Fibroblast of skin of right quadriceps (primary cell): ENCODE results near the gene EVL.

Source experiments
- DNase-seq: peaks from one replicate; pipeline ENCODE4 v3.0.0-alpha.2; 2013

EVL gene

DNA sequence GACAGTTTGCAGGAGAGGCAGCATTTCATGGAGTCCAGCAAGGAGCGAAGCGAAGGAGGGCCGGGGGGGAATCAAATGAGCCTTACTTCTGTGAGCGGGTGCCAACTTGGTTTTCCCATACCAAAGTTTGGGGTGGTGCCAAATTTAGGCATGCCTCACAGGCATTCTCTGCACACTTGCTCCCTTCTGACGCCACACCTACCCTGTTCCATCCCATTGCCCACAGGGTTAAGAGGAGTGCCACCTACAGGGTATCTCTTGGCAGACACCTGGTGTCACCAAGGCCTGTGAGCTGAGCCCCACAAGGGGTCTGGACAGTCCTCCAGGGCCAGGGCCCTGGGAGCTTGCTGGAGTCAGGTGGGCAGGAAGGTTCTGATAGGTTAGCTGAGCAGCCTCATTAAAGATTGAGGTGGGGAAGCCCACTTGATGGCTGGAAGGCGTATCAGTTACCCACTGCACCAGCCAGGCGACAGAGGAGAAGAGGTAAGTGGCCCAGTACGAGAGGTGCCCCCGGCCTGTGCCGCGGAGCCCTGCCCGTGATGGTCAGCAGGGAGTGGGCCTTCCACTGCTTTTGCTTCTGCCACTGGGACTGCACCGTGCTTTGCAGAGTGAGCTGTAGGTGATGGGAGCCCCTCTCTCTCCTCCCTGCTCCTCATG, 49.0 kb downstream of the EVL start:
- no peak for DNase-seq

DNA sequence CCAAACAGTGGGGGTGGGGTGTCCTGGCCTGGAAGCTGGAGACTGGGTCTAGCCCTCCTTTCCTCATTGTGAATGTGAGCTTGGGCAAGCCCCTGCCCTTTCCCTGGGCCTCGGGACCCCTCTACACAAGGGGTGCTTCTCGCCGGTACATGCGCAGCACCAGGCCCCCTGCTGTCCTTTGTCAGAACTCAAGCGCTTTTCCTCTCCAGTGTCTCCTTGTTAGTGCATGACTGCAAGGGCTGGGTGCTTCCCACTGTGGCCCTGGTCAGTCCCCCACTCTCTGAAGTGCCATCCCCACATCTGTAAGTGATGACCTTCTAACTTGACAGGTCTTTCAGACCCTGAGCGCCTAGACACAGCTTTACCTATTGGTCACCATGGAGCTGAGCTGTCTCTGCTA, 50.0 kb downstream of the EVL start:
- no peak for DNase-seq

DNA sequence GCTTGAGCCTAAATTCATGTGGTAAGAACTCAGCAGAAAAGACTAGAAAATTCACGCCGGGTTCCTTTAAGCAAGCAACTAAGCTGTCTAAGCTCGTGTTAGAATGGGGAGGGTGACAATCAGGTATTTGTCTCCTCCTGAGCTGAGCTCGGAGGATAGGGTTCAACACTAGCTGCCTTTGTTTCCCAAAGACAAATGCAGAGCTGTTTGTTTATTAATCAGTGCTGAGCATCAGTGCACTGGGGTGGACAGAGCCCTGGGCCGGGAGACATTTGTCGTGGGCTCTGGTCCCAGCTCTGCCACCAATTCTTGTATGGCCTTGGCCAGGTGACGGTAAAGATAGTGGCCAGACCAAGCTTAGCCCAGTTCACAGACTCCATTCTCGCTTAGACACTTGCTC, 50.5 kb downstream of the EVL start:
- no peak for DNase-seq

DNA sequence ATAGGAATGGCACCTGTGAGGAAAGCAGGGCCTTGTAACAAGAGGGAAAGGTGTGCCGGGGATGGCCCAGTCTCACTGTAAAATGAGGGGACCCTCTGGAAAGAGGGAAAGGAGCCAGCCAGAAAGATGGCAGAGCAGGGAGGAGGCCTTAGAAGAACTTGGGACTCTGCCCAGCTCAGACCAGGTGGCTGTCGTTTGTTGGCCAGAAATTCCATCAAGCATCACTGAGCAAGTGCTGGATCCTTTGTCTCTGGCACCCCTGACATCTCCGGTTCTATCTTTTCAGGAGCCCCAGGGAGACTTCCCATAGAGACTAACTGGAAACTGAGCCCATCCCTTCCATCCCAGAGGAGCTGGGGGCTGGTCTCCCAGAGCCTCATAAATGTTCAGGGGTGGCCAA, 50.9 kb downstream of the EVL start:
- DNase-seq, result no peak

DNA sequence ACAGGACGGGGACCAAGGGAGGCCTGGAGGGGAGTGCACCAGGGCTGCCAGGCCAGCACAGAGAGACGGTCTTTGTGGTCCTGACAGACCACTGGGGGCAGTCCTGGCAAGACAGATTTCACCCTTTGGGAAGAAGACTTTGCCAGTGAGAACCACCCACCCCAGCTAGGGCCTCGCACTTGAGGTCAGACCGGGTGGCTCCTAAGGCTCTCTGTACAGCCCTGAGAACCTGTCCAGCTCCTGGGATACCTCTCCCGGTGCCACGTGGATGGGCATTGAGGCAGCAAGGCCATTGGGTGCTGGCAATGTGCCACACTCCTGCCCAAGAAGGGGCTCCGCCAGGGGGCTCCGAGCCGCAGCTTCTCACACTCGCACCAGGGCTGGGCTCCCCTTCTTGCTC, 51.8 kb downstream of the EVL start:
- no peak for DNase-seq

DNA sequence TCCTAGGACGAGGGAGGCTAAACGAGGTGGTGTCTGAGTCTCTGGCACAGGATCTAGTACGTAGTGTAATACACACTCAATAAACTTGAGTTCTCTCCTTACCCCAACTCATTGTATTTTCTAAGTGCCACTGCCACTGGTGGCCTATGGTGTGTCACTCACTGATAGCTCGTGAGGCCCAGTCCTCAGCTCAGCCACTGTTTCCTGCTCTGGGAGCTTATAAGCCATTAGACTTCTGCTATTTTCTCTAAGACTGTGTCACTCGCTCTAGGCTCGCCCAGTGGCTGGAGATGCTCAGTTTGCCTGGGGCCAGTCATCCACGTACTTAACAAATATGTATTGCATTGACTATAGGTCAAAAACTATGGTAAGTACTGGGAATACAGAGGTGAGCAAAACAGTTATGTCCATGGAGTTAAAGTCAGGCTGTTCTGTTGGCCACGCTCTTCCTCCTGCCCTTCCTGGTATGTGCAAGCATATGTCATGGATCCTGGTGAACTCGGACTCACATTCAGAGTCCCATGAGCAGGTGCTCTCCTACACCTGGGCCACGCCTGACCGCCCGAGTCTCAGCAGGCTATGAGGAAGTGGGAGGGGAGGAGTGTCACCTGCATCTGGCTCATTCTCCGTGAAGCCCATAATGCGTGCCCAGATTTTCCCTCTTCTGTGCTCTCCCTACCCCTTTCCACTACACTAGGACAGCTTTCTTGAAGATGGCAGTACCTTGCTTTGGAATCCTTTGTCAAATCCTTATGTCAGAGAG, 52.6 kb downstream of the EVL start:
- DNase-seq, result no peak

DNA sequence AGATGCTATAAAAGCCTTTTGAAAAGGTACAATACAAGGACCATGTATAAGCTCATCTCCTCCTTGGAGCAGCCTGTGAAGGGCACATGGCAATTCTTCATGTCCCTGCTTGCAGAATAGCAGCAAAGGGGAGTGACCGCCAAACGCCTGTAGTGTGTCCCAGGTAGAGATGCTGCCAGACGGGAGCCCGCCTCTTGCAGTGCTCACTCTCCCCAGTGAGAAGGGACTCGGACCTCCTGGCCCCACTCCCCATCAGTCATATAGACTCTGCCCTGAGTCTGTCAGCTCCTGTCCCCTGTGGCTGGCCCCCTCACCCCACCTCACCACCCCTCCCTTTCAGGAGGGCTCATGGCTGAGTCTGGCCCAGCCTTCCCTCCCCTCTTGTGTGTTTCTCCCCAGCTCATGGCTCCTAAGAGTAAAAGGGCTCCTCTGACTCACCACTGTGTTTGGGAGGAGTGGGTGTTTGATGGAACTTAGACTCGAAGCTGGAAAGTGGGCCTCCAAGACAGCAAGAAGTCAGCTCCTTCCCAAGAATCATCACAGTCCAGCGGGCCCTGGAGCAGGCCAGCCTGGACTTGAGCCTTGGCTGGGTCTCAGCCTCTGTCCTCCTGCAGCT, 53.3 kb downstream of the EVL start:
- DNase-seq, result no peak

DNA sequence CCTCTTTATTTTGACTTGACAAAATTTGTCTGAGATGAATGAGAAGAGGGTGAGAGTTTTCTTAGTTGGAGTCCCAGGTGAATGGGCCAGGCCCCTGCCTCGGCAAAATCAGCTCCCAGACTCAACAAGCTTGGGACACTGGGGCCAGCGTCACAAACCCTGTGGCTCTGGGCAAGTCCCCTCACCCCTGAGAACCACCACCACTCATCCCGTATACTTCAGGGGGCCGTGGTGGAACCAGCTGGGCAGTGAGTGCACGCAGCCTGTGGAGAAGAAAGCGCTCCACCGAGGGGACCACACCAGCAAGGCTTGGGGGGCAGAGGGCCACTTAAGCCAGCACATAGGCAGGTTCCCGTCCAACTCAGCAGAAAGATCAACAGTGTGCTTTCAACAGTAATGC, 54.0 kb downstream of the EVL start:
- DNase-seq, result no peak

DNA sequence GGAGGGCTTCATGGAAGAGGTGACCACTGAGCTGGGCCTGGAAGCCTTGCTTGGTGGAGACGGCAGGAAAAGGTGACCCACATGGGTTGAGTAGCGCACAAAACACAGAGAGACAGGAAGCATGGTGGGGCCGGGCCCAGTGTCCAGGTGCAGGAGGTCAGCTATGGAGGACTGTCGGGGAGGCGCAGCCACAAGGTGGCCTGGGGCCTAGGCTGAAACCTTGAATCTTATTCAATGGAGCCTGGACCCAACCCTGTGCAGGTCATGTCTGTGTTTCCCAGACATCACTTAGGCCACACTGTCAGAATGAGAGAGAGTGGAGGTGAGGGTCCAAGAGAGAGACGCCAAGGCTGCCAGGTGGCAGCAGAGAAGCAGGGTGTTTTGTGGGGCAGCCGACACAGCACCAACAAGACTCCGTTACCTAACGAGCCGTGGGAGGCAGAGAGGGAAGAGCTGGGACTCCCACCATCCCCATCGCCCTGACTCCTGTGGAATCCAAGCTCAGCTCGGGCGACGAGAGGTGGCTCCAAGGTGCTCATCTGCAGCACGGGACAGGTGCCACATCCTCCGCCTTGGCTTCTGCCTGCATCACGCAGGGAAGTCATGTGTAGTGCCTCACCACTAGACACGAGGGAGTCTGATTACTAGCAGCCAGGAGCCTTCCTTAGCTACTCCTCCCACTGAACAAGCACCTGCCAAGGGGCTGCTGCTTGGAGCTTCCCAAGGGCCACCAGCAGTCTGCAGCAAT, 55.5 kb downstream of the EVL start:
- DNase-seq, result no peak

DNA sequence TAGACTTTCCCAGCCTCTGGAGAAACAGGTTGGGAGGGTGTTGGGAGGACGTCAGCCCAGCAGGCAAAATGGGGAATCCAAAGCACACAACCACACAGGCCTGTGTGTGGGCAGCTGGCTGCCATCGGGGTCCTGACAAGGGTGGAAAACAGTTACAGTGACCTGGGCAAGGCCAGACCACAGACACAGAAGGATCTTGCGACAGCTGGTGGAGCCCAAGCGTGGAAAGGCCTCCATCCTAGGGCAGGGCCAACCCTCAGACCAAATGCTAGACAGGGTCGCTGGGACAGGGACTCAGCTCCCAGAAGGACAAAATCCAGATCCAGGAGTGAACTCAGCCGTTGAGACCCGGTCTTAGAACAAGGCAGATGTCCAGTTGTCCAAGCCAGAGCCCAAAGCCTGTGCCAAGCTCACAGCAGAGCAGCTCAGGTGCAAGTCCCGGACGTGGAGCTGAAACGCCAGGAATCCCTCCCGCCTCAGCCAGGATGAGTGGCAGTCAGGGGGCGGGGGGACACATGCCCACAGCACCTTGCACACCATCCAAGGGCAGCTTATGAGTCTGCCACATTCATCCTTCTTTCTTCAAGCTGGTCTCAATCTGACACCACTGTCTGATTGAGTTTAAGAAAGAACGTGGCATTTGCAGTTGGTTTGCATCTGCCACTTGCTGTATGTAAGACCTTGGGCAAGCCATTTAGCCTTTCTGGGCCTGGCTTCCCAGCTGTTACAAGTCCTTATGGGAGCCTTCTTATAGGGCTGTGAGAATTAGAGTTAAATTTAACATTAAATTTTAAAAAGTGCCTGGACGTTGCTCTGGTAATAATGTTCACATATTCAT, 56.6 kb downstream of the EVL start:
- DNase-seq, result no peak

DNA sequence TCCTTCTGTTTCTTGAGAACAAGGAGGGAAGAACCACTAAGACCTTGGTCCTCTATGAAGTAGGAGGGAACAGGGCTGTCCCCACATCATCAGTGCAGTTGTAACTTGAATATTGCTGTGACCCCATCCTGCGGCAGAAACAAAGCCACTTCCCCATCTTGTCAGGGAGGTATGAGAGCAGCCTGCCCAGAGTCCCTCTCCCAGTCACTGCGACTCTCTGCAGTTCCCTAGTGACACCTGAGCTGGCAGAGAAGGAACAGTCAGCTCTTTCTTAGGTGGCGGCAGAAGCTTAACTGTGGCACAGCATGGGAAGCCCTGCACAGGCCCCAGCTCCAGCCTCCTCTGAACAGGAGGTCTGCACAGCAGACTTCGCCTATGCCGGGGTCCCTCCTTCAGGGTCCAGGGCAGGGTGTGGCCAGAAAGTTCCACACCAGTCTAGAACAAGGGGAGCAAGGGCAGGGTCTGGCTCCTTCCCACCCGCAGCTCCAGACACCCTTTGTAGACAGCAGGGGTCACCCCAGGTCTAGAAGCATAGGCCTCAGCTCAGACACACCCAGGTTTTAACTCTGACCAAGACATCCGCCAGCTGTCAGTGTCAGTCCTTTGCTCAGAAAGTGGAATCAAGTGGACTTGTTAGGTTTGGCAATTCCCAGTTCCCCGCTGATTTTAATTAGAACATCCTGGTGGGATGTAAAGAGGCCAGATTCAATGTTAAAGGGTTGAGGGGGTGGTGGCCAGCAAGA, 57.4 kb downstream of the EVL start:
- no peak for DNase-seq

DNA sequence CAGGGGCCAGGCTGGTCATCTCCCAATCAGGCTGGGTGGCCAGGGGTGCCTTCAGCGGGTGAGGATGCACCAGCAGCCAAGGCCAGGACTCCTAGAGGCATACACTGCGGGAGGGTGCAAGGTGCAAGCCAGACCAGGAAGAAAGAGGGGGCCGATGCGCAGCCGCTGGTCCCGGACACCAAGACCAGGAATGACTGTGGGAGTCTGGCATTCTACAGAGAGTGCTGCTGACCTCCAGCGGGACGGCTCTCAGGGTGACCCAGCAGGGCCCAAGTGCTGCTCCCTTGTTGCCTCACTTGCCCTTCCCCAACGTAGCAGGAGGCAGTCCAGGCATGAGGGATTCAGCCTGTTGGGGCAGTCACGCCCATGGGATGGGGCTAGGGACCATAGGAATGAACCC, 58.4 kb downstream of the EVL start:
- DNase-seq, result no peak

DNA sequence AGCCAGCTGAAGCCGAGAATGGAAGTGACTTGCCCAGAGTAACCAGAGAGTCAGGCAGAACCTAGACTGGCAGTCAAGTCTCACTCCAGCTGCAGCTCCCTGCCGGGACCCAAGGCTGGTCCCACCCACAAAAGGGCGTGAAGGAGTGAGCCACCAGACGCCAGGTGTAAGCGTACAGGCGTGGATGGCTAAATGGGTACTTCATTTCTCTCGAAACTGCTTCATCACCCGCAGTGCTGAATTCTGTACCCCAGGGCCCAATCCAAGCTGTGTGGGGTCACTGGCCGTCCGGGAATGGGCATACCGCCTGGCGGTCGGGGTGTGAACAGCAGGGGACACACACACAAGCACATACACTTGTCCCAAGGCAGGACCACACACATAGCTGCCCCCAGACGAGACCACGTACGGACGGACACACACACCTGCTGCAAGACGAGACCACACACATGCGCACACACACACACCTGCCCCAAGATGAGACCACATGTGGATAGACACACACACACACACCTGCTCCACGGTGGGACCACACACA, 59.4 kb downstream of the EVL start:
- DNase-seq, result no peak

DNA sequence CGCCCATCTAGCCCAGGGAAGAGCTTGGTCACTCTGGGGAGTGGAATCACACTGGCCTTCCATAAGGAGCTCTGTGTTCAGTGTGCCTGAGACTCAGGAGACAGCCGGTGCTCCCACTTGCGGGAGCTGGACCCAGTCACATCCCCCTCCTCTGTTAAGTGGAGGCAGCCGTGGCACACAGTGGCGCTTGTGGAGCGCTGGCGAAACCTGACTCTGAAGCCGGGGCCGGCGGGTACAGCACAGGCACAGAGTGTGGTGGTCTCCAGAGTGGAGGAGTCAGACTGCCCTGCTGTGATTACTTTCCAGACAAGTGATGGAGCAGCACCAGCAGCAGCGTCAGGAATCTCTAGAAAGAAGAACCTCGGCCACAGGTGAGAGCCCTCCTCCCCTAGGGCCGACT, 61.2 kb downstream of the EVL start:
- no peak for DNase-seq

DNA sequence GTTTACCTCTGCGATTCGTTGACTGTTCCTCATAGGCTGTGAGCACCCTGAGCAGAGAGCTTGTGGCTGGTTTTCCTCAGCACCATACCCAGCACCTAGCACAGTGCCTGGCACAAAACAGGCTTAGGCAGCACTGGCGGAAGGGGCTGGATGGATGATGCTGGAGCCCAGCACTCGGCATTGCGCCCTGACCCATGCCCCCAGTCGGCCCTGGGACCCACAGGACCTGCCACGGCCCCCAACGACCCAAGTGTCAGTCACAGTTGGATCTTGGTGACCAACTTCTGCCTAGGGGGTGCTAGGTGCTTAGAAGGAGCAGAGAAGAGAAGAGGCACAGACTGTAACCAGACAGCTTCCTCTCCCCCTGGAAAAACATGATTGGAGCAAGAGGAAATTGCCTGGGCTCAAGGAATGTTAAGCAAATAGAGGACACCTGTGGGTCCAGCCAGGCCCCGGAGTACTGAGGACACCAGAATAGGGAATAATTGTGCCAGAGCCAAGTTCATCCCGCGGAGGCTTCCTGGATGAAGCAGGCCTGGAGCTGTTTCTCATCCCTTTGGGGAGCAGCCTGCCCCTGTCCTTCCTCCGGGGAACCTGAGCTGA, 62.7 kb downstream of the EVL start:
- DNase-seq, result no peak

DNA sequence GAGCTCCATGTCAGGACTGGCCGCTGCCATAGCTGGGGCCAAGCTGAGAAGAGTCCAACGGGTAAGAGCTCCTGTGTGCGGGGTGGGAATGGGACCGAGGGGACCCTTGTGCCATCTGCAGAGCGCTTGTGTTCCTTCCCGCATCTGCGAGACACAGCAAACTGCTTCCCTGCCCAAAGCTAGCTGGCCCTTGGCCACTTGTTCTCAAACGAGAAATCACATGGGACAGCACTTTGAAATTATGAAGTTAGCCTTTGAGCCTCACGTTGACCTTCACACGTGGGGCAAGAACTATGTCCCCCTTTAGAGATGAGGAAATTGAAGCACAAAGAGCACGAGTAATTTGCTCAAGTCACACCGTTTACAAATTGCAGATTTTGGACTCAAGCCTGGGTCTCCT, 63.5 kb downstream of the EVL start:
- no peak for DNase-seq

DNA sequence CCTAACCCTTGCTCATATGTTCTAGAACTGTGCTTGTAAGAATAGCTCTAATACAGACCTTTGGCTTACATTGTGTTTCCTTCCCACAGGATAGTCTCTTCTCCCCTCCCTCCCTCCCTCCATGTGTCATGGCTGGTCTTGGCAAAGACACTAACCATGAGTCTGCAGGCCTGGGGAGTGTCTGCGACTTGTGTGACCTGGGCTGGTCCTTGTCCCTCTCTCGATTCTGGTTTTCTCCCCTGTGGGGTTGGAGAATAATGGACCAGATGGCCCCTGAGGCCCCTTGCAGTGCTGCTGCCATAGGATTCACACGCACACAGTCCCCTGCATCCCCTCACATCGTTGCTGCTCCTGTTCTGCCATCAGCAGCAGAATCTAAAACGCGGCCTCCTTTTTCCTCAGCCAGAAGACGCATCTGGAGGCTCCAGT, 64.0 kb downstream of the EVL start:
- peak; percentile 11 for DNase-seq

DNA sequence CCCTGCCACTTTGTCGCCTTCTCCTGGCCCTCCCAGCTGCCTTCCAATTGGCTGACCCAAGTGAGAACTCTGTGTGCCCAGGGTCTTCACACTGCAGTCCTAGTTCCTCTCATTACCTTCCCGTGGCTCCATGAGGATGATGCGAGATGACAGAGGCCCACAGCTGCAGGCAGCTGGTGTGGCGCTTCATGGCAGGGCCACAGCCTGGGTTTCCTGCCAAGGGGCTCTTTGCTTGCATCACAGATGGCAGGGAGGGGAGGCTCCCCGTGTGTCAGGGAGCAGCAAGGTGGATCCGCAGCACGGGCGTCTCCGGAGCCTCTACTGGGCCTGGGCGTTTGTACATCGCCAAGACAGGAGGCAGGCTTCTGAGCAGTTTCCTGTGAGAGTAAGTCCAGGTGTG, 65.3 kb downstream of the EVL start:
- no peak for DNase-seq

DNA sequence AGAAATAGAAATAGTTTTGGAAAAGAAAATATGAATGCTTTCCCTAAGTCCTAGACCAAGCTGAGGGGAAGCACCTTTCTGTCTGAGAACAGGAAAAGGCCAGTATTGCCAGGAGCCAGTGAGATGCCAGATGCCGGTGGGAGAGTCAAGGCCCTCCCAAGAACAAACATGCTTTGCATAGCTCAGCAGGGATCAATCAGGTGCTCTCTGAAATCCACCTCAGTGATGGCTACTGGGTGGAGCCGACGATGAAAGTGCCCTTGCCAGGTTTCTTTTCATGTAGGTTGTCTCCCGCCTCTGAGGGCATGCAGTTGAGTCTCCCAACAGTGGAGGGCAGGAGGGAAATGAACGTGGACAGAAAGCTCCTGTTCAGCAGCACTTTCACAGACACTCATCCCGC, 66.0 kb downstream of the EVL start:
- no peak for DNase-seq

DNA sequence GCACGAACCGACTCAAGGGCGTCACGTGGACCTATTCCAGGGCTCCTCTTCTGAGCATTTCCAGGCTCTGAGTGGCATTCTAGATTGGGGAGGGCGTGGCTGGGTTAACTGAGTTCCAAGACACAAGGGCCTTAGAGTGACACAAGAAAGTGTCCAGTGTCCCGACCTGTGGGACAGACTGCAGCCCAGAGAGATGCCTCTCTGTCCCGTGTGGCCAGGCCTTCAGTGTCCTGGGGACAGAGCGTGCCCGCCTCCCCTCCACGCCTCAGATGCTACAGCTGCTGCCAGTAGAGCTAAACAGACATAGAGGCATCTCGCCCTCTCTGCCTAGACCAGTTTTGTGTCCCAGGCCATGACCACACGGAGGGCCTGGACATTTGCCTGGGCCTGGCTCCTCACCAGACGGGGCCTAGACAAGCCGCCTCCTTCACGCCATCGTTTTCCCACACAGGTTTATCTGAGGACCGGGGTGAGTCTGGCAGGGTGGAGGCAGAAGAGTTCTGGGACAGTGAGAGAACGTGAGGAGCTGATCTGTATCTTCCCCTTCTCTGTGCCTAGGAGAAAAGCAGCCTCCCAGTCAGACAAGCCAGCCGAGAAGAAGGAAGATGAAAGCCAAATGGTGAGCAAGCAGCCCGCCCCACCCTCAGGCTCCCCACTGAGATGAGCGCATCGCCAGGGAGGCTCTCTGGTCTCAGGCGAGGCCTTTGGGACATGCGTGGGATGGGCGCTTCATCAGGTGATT, 67.1 kb downstream of the EVL start:
- DNase-seq, result peak; percentile 67
